Lower lobe of right lung (tissue), 2 donors: ENCODE measurements around the gene KCNK16. TPM values are rescaled to one million over a fixed set of nuclear protein-coding genes. Genes with fewer than 3 reads are reported as not detected.

Source experiments
- ATAC-seq, 2 donors: fragments of 200-7000 bp; cut with Tn5 transposase; one replicate each; pipeline ENCODE4 v1.9.1; 2020 to 2022; ENCODE audit warnings: mild to moderate bottlenecking in 2 of 2, moderate library complexity in 2 of 2
- DNase-seq: peaks from one replicate; pipeline ENCODE4 v3.0.0-alpha.2; 2020
- H3K27ac ChIP-seq: fragments of 200-600 bp; one replicate; pipeline ENCODE4 v1.8.0; 2022
- H3K27me3 ChIP-seq: fragments of 200-600 bp; one replicate; pipeline ENCODE4 v1.8.0; 2022; ENCODE audit warnings: low read depth
- H3K36me3 ChIP-seq: fragments of 200-600 bp; one replicate; pipeline ENCODE4 v1.8.0; 2022; ENCODE audit warnings: mild to moderate bottlenecking
- H3K4me1 ChIP-seq: fragments of 200-600 bp; one replicate; pipeline ENCODE4 v1.8.0; 2022
- H3K4me3 ChIP-seq: fragments of 200-600 bp; one replicate; pipeline ENCODE4 v1.8.0; 2022; ENCODE audit warnings: mild to moderate bottlenecking
- H3K9me3 ChIP-seq: fragments of 200-600 bp; one replicate; pipeline ENCODE4 v1.8.0; 2022
- intact Hi-C: fragments of 100-400 bp; cut with DNase I; formaldehyde crosslinking; loops from one replicate; pipeline ENCODE4 v1.11.0; 2022
- total RNA-seq: library from RNA; stranded (reverse); fragmentation: NEBNext Ultra II Directional; extraction: Animal tissue kit (Norgen Biotek cat#: 25700); gene quantifications from one replicate; pipeline ENCODE4 v1.2.1, GENCODE V29; 2021
- TF ChIP-seq, protein P1 (sequence below): fragments of 200-600 bp; IDR thresholded peaks from one replicate; pipeline ENCODE4 v1.8.0; 2022; ENCODE audit warnings: antibody characterized with exemption, mild to moderate bottlenecking
- donor health status: DM: no; HTN: yes; CAD: no; lungs with severe emphysema.

Gene KCNK16
- total RNA-seq, 1 donor from 2014 or later: not detected

DNA sequence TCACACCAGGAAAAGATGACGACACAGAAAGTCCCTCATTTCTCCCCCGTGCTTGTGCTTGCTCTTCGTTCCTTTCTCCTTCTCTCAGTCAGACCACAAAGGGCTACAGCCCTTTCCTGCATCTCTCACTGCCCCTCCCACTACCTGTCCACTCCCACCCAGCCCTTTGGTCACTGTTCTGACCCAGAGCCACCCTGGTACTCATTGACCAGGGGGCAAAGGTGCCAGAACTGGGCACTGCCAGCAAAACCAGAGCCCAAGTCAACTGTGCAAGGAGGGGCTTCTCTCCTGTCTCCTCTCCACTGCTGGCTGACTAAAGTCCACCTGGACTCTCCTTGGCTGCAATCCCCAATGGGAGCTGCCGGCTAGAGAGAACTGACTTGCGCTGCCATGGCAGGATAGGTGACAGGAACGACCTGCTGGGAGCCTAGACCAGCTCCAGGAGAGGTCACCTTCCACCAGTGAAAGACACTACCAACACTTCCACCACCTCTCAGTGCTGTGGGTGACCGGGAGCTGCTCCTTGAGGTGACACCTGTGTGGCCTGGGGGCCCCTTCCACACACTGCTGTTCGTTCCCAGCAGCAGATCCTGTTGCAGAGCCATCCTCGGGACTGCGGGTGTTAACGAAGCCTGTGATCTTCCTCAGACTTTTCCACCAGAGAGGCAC, 41.1 kb downstream of the KCNK16 start:
- Histone ChIP-seq H3K36me3 (no peaks in the 10 kb centered on the region), H3K9me3 (no peaks in the 10 kb centered on the region), H3K27ac (no peak overlapping the region), H3K27me3 (no peaks in the 10 kb centered on the region), H3K4me3 (no peak overlapping the region), H3K4me1 (no peaks in the 10 kb centered on the region)
- intact Hi-C loops: no loop called here
- ATAC-seq (no peak), DNase-seq (no peak)
- TF ChIP-seq, protein P1, sequence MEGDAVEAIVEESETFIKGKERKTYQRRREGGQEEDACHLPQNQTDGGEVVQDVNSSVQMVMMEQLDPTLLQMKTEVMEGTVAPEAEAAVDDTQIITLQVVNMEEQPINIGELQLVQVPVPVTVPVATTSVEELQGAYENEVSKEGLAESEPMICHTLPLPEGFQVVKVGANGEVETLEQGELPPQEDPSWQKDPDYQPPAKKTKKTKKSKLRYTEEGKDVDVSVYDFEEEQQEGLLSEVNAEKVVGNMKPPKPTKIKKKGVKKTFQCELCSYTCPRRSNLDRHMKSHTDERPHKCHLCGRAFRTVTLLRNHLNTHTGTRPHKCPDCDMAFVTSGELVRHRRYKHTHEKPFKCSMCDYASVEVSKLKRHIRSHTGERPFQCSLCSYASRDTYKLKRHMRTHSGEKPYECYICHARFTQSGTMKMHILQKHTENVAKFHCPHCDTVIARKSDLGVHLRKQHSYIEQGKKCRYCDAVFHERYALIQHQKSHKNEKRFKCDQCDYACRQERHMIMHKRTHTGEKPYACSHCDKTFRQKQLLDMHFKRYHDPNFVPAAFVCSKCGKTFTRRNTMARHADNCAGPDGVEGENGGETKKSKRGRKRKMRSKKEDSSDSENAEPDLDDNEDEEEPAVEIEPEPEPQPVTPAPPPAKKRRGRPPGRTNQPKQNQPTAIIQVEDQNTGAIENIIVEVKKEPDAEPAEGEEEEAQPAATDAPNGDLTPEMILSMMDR: no peak

DNA sequence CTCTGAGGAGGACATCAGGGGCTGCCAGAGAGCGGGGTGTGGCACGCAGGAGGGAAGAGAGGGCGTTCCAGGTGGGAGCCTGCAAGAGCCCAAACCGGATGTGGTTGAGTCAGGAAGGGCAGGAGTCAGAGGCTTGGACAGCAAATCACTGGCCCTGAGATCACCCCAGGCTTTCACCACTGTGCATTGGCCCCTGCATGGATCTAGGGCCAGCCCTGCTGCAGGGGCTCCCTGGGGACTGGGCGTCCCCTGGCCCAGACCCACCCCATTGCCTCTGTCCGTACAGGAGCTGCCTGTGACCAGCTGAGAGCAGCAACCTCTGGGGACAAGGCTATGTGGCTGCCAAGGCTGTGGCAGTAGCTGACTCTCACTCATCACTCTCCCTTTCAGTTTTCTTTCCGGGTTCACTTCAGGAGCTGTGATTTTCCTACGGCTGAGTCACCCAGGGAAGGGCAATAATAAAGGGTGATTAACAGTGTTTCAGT, 42.2 kb downstream of the KCNK16 start:
- peak; percentile 41 to 50 for ATAC-seq
- Histone ChIP-seq H3K9me3 (no peaks in the 10 kb centered on the region), H3K36me3 (no peaks in the 10 kb centered on the region), H3K4me1 (no peaks in the 10 kb centered on the region), H3K4me3 (no peak overlapping the region), H3K27me3 (no peaks in the 10 kb centered on the region), H3K27ac (no peak overlapping the region)
- TF ChIP-seq, protein P1: no peak
- intact Hi-C loops: no loop called here
- no peak for DNase-seq

DNA sequence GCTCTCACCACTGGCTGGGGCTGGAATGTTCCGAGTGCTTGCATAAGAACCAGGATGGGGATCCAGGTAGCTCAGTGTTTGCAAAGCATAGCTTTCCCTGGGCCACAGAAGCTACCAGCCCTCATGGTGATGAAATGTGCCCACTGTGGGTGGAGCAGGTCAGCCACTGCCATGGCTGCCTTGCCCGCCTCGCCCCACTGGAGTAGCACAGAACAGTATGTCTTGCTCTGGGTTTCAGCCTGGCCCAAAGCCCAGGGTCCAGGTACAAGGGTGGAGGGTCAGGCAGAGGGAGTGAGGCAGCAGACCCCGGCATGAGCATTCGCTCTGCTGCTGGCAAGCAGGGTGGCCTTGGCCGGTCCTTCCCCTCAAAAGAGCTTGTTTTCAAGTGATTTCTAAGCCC, 43.0 kb downstream of the KCNK16 start:
- TF ChIP-seq, protein P1: no peak
- Histone ChIP-seq H3K4me3 (no peak overlapping the region), H3K9me3 (no peaks in the 10 kb centered on the region), H3K36me3 (no peaks in the 10 kb centered on the region), H3K27ac (no peak overlapping the region), H3K4me1 (no peaks in the 10 kb centered on the region), H3K27me3 (no peaks in the 10 kb centered on the region)
- peak in 1 of 2 donors; percentile 37 for ATAC-seq
- DNase-seq: no peak
- intact Hi-C loops: no loop called here

DNA sequence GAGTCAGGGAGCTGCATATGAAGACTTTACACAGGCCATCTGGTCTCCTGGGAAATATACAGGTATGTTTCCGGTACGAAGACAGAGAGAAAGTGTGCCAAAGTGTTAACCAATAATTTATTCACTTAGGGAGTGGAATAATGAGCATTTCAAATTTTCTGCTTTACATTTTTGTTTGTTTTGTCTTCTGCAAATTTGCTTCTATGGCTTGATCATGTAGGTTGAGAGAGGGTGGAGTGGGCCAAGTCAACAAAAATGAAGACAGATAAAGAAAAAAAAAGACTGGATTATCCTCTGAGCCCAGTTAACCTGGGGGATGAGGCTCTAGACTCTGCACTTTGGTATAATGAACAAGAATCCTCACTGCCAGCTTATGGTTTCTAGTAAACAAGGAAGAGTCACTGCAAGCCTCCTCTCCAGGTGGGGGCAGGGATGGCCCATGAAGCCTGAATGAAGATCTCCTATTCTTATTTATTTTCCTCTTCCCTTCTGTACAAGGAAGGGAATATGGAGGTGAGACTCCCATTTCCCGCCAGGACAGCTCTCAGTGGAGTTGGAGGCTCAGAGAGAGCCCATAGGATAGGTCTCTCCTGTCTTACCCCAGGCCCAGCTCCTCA, 46.0 kb downstream of the KCNK16 start:
- no peak for ATAC-seq
- Histone ChIP-seq H3K4me1 (no peaks in the 10 kb centered on the region), H3K36me3 (no peaks in the 10 kb centered on the region), H3K27ac (no peak overlapping the region), H3K27me3 (no peaks in the 10 kb centered on the region), H3K9me3 (no peaks in the 10 kb centered on the region), H3K4me3 (no peak overlapping the region)
- TF ChIP-seq, protein P1: no peak
- intact Hi-C loops: no loop called here
- no peak for DNase-seq

DNA sequence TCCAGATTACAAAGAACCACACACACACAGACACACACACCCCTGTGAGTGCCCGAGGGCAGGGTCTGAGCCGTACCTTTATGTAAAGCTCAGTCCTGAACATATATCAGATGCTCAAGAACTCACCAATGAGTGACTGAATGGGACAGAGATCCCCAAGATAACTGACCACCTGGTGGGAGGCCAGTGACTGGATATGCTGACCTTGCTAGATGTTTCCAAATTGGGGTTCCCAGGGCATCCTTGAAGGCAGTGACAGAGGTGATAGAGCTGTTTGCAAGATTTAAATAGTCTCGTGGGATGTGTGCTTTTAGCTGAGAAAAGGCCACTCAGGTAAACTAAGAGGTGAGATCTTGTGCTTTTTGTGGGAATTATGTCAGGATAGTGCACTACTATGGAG, 47.6 kb downstream of the KCNK16 start:
- Histone ChIP-seq H3K36me3 (no peaks in the 10 kb centered on the region), H3K27ac (no peak overlapping the region), H3K4me1 (no peaks in the 10 kb centered on the region), H3K9me3 (no peaks in the 10 kb centered on the region), H3K4me3 (no peak overlapping the region), H3K27me3 (no peaks in the 10 kb centered on the region)
- TF ChIP-seq, protein P1: no peak
- intact Hi-C loops: no loop called here
- DNase-seq: no peak
- ATAC-seq: no peak
